HG02970 (cell line): ENCODE measurements around the gene MEP1B.
"Not testable (repeated sequence)": the region's sequence is repeated elsewhere in the genome, so short reads cannot be mapped to it uniquely, and the experiment has no call there.

Experiments used
- ATAC-seq: cut with Tn5 transposase; IDR thresholded peaks from one replicate; pipeline ENCODE4 v1.9.1; 2021; ENCODE audit warnings: mild to moderate bottlenecking, moderate library complexity, moderate number of reproducible peaks; ENCODE audit not compliant: unreplicated experiment, low FRiP score

Gene MEP1B

DNA sequence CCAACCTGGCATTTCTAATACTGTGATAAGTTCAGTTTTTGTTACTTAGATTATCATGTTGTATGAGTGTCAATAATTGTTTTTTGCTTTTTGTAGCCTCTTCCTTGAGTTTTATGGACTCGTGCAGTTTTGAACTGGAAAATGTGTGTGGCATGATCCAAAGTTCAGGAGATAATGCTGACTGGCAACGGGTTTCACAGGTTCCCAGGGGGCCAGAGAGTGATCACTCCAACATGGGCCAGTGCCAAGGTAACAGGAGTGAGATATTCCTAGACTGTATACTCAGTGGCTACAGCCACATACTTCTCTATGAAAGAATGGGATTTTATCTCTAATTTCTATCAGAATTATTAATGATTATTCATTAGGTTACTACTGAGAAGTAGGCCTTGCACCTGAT is 18.2 kb downstream of the MEP1B start:
- no peak for ATAC-seq

DNA sequence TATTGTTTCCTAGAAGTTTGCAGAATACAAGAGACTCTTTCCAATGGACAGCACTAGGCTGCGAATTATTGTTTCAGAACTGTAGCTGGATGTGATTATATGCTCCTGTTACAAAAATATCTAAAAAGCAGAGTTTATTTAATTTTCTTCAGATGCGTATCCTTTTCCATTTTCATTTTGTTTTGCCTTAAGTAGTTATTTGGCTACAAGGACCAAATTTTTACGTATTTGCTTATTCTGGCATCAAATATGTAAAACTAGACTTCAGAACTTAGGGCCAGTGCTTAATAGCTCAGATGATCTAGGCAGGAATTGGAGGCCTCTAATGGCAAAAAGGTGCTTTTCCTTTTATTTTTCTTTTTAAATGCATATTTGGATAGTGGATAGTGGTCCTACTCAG is 18.7 kb downstream of the MEP1B start:
- no peak for ATAC-seq

DNA sequence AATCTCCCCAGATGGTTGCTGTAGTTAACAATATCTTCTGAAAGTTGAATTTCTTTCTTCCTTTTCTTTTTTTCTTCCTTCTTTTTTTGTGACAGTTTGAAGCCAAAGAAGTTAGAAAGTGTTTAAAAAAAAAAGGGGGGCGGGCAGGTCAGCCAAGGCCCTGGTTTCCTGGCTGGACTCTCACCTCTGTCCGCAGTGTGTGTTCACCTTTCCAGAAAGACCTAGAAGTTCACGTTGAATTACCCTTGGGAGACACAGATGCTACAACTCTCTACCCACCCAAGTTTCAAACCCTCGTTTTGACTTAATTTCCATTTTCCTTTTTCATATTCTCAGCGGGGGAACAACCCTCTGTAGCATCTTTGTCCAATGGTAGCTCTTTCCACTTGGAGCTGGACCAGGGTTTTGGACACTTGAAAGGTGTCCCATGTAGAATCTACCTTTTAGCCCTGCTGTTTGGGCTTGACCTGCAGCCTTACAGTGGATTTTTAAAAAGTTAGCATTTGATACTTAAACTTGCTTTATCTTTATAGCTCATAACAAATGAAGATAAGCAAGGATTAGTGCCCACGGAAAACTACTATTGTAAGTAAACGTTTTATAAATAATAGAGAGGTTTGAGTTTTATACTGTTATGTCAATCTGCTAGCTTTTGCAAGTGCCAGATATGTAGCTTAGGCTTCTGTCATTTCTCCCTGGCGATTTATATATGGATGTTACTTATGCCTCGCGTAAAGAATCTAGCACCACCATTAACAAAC is 20.0 kb downstream of the MEP1B start:
- ATAC-seq, result no peak

DNA sequence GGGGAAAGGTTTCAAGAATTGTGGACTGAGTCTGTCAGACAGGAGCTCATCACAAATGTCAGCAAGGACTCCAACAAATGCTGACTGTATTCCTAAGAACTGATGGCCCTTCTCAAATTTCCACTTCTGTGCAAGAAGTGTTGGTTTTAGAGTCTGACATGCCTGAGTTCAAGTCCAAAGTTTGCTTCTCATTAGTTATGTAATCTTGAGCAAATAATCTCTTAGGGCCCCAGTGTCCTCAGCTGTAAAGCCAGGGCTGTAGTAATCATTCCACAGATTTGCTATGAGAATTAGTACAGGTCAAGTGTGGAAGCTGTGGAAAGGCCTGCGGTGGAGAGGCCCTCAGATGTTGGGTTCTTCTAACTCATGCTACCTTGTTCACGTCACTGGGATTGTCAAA is 23.9 kb downstream of the MEP1B start:
- no peak for ATAC-seq

DNA sequence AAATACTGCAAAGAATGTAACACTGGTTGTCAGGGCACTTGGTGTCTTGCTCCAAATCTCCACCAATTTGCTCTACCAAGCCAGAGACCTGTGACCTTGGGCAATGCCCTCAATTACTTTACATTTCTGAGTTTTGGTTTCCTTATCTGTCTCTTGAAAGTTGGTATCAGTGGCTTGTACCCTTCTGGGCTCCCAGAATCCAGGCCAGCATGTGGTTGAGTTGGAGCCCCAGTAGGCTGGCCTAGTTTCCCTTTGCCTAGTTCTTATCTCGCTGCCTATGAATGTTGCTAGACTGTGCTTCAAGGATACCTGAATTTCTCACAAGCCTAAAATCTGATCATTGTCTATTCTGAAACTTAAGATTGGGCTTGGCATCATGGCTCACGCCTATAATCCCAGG is 26.6 kb downstream of the MEP1B start:
- no peak for ATAC-seq

DNA sequence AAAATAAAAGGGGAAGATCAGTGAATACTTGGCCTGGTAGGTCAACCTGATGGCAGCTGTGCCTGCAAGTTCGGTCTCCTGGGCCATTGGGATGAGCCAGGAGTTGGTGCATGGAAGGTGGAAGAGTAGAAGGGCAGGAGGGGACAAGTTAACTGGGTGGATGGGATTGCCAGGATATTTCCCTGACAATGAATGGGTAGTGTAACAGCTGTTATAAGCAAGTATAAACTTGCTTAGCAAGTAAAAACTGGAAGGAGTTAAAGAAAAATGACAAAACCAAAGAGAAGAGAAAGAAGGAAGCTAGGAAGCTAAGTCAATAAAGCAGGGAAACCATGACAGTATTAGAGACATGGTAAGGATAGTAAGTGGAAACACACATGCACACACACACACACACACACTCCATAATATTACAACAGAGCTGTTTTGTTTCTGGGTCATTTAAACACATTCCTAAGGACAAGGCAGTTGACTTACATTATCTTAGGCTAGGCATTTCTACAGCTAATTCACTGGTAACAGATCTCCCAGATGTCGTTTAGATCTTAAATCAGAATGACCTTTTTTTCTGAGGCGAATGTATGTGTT is 29.7 kb downstream of the MEP1B start:
- ATAC-seq, result no peak

DNA sequence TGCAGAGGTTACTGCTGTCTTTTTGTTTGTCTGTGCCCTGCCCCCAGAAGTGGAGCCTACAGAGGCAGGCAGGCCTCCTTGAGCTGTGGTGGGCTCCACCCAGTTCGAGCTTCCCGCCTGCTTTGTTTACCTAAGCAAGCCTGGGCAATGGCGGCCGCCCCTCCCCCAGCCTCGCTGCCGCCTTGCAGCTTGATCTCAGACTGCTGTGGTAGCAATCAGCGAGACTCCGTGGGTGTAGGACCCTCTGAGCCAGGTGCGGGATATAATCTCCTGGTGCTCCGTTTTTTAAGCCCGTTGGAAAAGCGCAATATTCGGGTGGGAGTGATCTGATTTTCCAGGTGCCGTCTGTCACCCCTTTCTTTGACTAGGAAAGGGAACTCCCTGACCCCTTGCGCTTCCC is 43.5 kb downstream of the MEP1B start:
- not testable (repeated sequence) for ATAC-seq

DNA sequence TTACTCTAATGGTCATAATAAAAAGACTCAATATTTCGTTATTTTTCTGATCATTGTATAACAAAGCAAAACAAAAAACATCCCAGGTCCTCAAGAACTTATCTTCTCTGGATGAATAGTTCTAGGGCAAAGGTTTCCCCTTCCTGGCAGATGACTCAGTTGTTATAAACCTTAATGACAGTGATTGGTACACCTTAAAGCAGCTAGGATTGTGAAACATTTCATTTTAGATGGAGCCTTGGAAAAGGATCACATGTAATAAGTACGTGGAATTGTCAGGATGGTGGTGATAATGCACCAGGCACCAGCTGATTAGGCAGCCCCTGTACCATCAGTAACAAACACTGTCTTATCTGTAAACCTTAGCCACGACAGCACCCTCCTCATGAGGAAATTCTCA is 47.2 kb downstream of the MEP1B start:
- ATAC-seq, result no peak

DNA sequence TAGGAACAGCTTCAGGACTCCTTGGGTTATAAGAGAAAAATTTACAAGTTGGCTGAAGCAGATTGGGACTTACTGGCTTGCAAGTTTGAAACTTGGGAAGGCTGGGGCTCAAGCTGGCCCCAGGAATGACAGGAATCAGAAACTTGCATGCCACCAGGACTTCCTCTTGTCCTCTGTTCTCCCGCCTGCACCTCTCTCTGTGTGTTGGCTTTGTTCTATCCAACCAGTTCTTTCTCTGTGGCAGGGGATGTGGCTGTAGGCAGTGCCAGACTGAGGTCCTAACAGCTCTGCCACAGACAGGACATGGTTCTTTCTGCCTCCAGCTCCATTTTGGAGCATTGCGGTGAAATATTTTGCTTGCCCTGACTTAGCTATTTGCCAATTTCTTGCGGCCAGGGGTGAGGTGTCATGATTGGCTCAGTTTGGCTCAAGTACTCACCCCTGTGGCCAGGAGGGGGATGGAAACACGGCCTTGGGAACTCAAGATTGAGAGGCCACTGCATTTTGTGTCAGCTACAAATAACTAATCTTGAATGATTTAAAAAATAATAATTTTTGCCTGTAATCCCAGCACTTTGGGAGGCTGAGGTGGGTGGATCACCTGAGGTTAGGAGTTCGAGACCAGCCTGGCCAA is 48.9 kb downstream of the MEP1B start:
- no peak for ATAC-seq

DNA sequence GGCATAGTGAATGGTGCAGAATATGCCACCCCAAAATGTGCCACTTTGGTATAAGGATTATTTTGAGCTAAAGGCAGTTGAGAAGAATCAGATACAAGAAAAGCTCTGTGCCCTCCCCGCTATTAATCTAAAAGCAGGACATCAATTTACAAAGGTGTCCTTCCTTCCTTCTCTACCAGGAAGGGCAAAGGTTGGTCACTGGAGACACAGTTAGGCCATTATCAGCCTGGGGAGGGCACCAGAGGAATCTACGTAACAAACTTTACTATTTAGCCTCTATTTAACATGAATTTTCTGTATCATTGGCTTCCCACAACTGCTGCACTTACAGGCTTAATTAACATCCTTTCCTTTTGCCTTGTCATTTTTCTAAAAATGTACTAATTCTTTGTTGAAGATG is 52.6 kb downstream of the MEP1B start:
- ATAC-seq, result no peak

DNA sequence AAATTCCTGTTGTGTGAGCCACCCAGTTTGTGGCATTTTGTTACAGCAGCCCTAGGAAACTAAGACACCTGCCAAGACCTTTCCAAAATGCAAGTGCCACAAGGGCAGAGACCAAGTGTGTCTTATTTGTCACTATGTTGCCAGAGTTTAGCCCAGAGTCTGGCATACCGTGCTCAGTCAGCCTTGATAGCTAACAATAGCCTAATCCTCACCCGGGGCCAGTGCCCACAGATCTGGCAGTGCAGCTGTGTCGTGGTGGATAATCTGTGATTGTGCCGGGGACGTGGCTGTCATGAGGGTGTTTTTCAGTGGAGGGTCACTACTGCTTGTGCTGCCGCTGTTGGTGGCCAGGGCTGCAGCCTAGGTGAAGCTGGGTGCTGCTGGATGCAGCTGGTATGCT is 53.5 kb downstream of the MEP1B start:
- no peak for ATAC-seq

DNA sequence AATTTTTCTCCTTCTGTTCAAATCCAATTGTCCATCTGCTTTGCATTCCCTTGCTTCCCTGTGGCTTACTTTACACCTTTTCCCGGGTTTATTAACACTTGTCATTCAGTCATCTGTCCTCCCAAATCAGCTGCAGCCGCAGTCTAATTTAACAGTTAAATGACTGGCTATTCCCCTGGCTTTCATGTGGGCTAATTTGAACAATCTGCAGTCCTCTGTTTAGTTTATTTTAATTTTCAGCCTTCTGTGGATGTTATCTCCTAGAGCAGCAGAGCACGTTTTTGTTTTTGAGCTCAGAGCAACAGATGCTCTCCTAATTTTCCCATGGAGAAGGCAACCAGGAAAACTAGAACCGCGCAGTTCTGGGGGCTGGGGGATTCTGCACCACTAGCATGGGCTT is 55.0 kb downstream of the MEP1B start:
- no peak for ATAC-seq

DNA sequence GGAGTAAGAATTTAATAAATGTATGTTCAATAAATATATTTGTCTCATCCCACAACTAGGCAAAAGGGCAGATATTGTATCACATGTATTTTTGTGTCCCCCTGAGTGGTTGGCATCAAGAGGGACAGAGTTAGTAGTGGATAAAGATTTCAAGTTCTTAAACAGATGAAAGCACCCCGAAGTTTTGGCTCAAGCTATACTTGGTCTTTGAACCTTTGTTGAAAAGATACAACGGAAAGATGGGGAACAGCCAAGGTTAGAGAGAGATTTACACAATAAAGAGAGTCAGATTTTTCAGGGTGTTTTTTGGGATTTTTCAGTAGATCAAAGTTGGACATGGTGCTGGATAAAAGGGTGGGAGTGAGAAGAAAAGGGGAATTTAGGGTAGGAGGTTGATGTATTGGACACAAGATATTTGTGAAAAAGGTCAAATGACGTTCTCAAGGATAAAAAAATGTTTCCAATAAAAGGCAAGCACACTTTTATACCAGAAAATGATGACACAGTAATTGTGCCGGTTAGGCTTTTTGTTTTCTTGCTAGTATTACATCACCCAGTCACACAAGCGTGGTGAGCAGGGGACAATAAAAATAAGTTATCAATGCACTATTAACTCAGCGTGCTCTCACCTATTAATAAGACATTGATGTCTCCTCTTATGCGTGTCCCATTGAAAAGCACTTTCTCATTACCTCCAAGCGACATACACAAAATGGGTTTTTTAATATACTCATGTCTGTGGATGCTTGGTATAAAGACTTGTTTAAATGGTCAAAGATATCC is 59.5 kb downstream of the MEP1B start:
- no peak for ATAC-seq

DNA sequence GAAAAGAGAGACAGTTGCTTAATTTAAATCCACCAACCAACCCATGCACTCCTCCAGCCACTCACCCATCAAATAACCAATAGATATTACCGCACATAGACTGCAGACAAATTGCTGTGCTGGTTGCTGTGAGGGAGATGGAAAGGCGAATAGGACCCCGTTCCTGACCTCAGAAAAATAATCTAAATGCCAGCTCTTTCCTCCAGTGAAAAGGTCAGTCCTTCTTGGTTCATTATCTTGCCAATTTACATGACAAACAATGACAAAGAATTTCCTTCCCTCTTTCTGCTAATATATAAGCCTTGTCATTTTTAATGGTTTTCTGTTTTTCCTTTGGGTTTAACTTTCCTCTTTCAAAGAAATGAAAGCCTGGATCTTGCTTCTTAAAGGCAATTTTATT is 61.6 kb downstream of the MEP1B start:
- ATAC-seq, result no peak

DNA sequence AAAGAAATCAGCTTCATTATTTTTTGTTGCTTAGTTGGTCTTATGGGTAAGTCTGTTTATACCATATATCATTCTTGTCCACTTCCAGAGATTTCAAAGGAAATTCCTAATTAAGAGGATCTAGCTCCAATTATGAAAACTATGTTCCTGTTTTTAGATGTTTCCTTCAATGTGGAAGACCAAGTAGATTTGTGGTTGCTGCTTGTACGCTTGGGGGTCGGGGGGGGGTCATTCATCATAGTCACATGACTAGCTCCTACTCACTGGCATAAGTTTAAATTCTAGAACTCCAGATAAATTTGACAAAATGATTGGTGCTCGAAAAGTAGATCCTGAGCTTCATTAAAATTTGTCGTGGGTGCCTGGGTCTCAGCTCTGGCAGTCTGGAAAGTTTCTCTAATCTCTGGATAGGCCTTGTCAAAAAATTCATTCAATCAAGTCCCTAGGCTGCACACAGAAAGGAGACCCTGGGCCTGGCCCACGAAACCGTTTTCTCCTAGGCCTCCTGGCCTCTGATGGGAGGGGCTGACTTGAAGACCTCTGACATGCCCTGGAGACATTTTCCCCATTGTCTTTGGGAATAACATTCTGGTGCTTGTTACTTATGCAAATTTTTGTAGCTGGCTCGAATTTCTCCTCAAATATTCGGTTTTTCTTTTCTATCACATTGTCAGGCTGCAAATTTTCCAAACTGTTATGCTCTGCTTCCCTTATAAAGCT is 62.5 kb downstream of the MEP1B start:
- ATAC-seq, result no peak

DNA sequence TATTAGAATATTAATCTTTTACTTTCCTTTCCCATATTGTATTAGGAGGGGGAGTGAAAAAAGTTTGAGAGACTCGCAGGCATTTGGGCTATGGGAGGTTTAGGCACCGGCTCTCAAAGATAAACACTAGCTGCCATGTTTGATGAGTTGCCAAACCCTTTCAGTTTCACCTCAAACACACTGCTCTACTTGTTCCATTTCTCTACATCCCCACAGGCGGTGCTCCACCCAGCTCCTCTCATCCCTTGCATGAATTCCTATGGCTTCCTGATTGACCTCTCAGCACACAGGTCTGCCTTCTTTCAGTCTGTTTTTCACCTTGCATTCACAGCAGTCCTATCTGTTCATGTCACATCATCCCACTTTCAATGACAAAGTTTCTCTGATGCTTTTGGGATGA is 65.7 kb downstream of the MEP1B start:
- ATAC-seq, result no peak

DNA sequence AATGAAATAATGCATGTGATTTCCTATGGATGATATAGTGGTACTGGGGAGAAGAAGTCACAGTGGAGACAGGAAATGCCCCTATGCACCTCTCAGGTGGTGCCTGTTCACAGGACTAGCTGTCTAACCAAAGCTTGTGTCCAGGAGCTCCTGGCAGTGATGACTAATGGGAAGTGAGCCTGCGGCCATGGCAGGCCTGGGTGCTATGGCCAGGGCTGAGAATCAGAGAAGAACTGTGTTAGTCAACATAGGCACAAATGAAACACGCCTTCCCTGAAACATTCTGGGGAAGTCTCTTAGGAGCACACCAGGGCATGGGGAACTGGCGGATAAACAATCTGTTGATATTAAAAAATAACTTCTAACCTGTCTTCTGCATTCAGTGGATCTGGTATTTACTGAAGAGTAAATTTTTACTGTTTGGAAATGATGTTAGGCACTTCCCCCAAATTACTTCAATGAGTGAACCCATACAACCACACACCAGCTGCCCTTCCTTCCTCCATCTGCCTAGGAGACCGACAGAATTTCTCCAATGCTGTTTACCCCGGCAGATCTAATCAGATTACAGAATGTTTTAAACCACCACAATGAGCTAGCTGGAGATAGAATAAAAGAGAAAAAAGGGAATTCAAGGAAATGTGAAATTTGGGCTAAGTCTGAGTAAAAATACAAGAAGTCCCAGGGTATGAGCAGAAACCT is 67.4 kb downstream of the MEP1B start:
- no peak for ATAC-seq

DNA sequence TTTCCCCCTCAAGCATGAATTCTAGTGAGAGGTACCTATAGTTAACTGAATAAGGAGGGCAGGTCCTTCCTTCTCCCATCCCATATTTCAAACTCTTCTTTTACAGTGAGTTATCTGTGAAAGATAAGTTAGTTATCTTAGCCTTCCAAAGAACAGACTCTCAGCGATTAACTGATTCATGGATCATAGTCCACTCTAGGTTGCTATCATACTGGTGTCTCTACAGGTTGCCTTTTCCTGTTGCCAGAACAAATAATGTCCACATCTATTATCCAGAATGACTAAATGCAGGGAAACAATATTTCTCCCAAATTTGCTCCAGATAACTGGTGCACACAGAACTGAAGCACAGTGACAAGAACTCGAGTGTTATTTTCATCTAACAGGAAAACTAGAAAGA is 68.3 kb downstream of the MEP1B start:
- ATAC-seq, result no peak

DNA sequence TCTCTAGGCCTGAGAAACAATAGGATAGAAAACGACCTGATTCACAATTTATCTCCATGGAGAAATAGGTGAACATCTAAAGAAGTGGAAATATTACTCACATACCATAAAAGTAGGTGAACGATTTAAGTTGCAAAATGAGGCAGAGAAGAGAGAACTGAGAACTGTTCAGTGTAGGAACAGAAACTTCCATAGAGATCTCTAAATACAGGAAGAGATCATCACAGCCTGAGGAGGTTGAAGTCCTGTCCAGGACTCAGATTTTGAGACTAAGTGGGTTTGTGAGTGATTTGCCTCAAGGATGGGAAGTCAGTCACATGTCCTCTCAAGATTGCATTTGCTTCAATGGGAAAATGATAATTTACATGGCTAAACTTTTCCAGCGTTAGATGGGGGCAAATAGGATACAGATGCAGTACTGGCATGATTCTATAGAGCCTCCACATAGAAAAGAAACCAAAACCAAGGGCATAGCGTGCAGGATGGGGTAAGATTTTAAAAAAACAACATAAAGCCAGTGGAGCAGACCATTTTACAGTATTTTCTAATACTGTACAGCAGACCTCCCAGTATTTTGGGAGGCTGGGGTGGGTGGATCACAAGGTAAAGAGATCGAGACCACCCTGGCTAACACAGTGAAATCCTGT is 68.8 kb downstream of the MEP1B start:
- ATAC-seq, result no peak

DNA sequence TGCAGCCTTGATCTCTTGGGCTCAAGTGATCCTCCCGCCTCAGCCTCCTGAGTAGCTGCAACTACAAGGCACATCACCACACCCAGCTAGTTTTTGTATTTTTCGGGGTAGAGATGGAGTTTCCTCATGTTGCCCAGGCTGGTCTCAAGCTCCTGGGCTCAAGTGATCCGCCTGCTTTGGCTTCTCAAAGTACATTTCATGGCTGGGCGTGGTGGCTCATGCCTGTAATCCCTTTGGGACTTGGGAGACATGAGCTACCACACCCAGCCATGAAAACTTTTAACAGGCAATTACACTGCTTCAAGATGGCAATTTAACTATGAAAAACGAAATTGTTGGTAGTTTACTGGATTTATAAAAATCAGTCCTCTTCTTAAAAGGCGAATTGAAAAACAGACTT is 69.7 kb downstream of the MEP1B start:
- ATAC-seq, result no peak
